Measurements from ENCODE around the gene GPRC5A. TPM values are rescaled to one million over a fixed set of nuclear protein-coding genes. Genes with fewer than 3 reads are reported as not detected.
A peak's percentile ranks its signal among the peaks of the same experiment; 100 is the strongest.

The GPRC5A gene
- total RNA-seq, 4 donors from 2014 or later, result 2.0 to 13.2 (median 12.4) TPM

DNA sequence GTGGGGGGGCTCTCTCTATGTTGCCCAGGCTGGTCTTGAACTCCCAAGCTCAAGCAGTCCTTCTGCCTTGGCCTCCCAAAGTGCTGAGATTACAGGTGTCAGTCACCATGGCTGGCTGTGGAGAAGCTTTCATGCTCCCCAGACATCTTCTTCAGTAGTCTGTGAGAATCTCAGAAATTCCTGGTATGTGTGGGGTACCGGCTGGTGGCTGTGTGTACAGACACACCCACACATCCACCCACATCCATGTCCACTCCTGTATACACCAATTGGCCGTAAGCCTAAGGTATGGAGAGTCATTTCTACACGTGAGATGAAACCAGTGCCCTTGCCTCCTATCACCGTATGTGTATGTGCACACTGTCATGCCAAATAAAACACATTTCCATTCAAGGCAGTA is 32.8 kb downstream of the GPRC5A start:
- H3K36me3 ChIP-seq, result no peaks in the 10 kb centered on the region
- TF ChIP-seq, protein P1, sequence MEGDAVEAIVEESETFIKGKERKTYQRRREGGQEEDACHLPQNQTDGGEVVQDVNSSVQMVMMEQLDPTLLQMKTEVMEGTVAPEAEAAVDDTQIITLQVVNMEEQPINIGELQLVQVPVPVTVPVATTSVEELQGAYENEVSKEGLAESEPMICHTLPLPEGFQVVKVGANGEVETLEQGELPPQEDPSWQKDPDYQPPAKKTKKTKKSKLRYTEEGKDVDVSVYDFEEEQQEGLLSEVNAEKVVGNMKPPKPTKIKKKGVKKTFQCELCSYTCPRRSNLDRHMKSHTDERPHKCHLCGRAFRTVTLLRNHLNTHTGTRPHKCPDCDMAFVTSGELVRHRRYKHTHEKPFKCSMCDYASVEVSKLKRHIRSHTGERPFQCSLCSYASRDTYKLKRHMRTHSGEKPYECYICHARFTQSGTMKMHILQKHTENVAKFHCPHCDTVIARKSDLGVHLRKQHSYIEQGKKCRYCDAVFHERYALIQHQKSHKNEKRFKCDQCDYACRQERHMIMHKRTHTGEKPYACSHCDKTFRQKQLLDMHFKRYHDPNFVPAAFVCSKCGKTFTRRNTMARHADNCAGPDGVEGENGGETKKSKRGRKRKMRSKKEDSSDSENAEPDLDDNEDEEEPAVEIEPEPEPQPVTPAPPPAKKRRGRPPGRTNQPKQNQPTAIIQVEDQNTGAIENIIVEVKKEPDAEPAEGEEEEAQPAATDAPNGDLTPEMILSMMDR (IDR thresholded peaks at IDR 0.05), result no peak
- no peaks in the 10 kb centered on the region for H3K9me3 ChIP-seq
- no peaks in the 10 kb centered on the region for H3K27me3 ChIP-seq
- H3K4me1 ChIP-seq, result no peaks in the 10 kb centered on the region
- DNase-seq, result no peak
- intact Hi-C loops (cut with DNase I; ENCODE audit: low total_unique reads), result no loop called here
- no peak overlapping the region for H3K4me3 ChIP-seq
- H3K27ac ChIP-seq, result no peak overlapping the region

DNA sequence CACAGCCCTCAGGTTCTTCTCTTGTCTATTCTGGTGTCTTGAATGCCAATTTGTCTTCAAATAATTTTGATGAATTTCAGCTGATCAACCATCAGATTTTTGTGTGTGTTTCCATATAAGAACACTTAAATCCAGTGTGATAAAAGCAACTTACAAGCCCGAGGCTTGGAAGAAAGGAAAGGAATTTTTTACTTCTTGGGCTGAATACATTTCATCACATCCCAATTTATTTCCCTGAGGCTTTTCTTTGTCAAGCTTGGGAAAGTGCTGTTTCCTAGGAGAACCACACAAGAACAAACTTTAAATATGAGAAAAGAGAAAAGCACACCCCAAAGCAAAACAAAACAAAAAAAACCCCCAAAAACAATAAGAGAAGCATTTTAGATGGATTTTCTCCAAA is 34.0 kb downstream of the GPRC5A start:
- Histone ChIP-seq H3K36me3 (no peaks in the 10 kb centered on the region), H3K4me1 (no peaks in the 10 kb centered on the region), H3K27me3 (no peaks in the 10 kb centered on the region), H3K27ac (no peak overlapping the region), H3K4me3 (no peak overlapping the region), H3K9me3 (no peaks in the 10 kb centered on the region)
- intact Hi-C loops (cut with DNase I; ENCODE audit: low total_unique reads), result no loop called here
- no peak for DNase-seq
- TF ChIP-seq POLR2A (IDR thresholded peaks at IDR 0.05), result no peak
- TF ChIP-seq, protein P1 (IDR thresholded peaks at IDR 0.05), result no peak

DNA sequence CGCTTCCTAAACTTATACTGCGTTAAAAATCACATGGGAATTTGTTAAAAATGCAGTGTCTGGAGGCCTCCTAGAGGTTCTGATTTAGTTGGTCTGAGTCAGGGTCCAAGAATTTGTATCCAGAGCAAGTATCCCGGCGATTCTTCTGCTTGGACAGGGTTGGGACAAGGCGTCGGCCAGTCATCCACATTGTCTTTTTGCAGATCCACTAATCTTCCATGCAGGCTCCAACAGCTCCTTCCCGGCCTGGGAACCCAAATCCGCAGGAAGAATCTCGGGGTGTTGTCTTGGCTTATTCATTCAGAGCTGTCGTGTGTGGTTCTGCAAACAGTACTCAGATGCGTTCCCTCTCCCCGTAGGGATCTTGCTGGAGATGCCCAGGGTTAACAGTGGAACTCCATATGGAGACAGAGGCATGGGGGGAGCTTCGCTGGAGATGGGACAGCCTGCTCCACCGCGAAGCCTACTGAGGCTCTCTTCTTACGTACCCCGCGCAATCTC is 35.3 kb downstream of the GPRC5A start:
- intact Hi-C loops (cut with DNase I; ENCODE audit: low total_unique reads), result no loop called here
- TF ChIP-seq POLR2A (IDR thresholded peaks at IDR 0.05), result no peak
- TF ChIP-seq, protein P1 (IDR thresholded peaks at IDR 0.05), result no peak
- Histone ChIP-seq H3K36me3 (no peaks in the 10 kb centered on the region), H3K27me3 (no peaks in the 10 kb centered on the region), H3K4me3 (no peak overlapping the region), H3K27ac (no peak overlapping the region), H3K9me3 (no peaks in the 10 kb centered on the region), H3K4me1 (no peaks in the 10 kb centered on the region)
- DNase-seq, result no peak

DNA sequence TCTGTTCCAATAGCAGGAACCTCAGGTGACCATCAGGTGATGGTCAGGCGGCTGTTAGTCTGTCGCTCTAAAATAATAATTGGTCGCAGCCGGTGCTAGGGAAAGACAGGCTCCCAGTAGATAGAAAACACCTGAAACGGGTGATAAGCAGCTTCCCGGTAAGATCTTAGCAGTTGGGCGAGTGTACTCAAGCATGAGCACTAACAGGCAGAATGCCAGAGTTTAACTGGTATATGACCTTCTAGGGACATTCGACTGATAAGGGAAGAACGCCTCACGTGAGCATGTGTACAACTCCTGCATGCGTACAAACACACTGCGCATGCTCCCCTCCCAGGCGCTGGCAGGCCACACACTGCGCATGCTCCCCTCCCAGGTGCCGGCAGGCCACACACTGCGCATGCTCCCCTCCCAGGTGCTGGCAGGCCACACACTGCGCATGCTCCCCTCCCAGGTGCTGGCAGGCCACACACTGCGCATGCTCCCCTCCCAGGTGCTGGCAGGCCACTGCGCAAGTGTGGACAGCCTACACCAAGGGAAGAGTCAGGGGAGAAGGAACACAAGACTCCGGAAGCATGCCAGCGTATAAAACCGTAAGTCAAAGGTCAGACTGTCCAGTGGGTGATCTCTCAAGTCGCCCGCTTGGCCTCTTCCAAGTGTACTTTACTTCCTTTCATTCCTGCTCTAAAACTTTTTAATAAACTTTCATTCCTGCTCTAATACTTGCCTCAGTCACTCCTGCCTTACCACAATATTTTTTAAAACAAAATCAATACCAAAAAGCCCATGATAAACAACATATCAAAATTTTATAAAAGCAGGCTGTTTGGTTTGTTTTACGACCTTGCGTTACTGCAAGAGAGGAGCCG is 36.1 kb downstream of the GPRC5A start:
- Histone ChIP-seq H3K27me3 (no peaks in the 10 kb centered on the region), H3K27ac (no peak overlapping the region), H3K9me3 (no peaks in the 10 kb centered on the region), H3K4me1 (no peaks in the 10 kb centered on the region), H3K4me3 (peak overlapping the region in 1 of 2 donors; percentile 8), H3K36me3 (no peaks in the 10 kb centered on the region)
- no peak for TF ChIP-seq POLR2A (IDR thresholded peaks at IDR 0.05)
- TF ChIP-seq, protein P1 (IDR thresholded peaks at IDR 0.05), result no peak
- peak in 1 of 2 donors; percentile 29 for DNase-seq
- intact Hi-C loops (cut with DNase I; ENCODE audit: low total_unique reads), result no loop called here

DNA sequence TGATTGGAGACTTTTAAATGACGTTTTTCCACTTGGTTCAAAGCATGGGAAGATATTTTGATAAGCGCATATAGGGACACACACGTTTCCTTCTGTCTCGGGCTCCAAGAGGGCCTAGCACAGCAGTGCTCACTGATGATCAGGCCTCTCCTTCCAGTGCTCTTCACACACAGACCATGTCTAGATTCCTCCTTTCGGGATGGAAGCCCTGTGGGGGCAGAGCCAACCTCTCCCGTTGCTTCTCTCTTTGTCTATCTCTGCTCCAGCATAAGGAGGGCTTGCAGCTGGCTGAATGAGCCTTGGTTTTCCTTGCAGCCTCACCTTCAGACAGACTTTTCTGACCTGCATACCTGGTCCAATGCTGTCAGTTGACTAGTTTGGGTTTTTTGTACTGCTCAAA is 38.3 kb downstream of the GPRC5A start:
- Histone ChIP-seq H3K27ac (no peak overlapping the region), H3K9me3 (no peaks in the 10 kb centered on the region), H3K4me3 (no peak overlapping the region), H3K4me1 (no peaks in the 10 kb centered on the region), H3K36me3 (no peaks in the 10 kb centered on the region), H3K27me3 (no peaks in the 10 kb centered on the region)
- intact Hi-C loops (cut with DNase I; ENCODE audit: low total_unique reads), result no loop called here
- DNase-seq, result no peak
- TF ChIP-seq, protein P1 (IDR thresholded peaks at IDR 0.05), result no peak
- no peak for TF ChIP-seq POLR2A (IDR thresholded peaks at IDR 0.05)
